Neutrophil (primary cell): Measurements from ENCODE around the gene CNTNAP5.

Source experiments
- H3K27ac ChIP-seq: fragments of 200-600 bp; sonication (generic); 2 replicates; pipeline ENCODE4 v1.5.1; 2016; ENCODE audit warnings: mild to moderate bottlenecking, moderate library complexity
- H3K27me3 ChIP-seq: fragments of 200-600 bp; sonication (generic); 2 replicates; pipeline ENCODE4 v1.6.0; 2016; ENCODE audit warnings: mild to moderate bottlenecking
- H3K36me3 ChIP-seq: fragments of 200-600 bp; sonication (generic); 2 replicates; pipeline ENCODE4 v1.5.1; 2017
- H3K4me1 ChIP-seq, 2 experiments: fragments of 200-600 bp in 1 of 2; sonication (generic) in 1 of 2; 1 replicate in 1 of 2; 2 replicates in 1 of 2; pipeline versions ENCODE4 v1.5.1 to v1.6.1; 2013 to 2016; ENCODE audit warnings: low read depth in 1 of 2, low read length in 1 of 2, mild to moderate bottlenecking in 1 of 2, moderate library complexity in 1 of 2; ENCODE audit not compliant: control insufficient read depth in 1 of 2, insufficient read depth in 1 of 2
- H3K4me3 ChIP-seq, 2 experiments: fragments of 200-600 bp in 1 of 2; sonication (generic) in 1 of 2; 1 replicate in 1 of 2; 2 replicates in 1 of 2; pipeline ENCODE4 v1.5.1; 2013 to 2016; ENCODE audit warnings: low read depth in 1 of 2, low read length in 1 of 2, mild to moderate bottlenecking in 1 of 2, moderate library complexity in 1 of 2
- H3K9me3 ChIP-seq: fragments of 200-600 bp; sonication (generic); 2 replicates; pipeline ENCODE4 v1.5.1; 2016
- CTCF ChIP-seq: fragments of 200-600 bp; sonication (generic); IDR thresholded peaks from 2 replicates; pipeline ENCODE4 v1.5.1; 2016; ENCODE audit warnings: antibody characterized with exemption

CNTNAP5 gene

GRCh38 chr2:124317628-124318027 lies 292.5 kb downstream of the CNTNAP5 start:
- TF ChIP-seq CTCF: no peak
- no peak overlapping the region for H3K4me3 ChIP-seq
- no peaks in the 10 kb centered on the region for H3K27me3 ChIP-seq
- no peaks in the 10 kb centered on the region for H3K4me1 ChIP-seq
- H3K9me3 ChIP-seq: no peaks in the 10 kb centered on the region
- H3K27ac ChIP-seq: no peak overlapping the region
- H3K36me3 ChIP-seq: no peaks in the 10 kb centered on the region

GRCh38 chr2:124318913-124319312 lies 293.8 kb downstream of the CNTNAP5 start:
- H3K4me1 ChIP-seq: no peaks in the 10 kb centered on the region
- TF ChIP-seq CTCF: no peak
- no peak overlapping the region for H3K4me3 ChIP-seq
- H3K36me3 ChIP-seq: no peaks in the 10 kb centered on the region
- H3K9me3 ChIP-seq: no peaks in the 10 kb centered on the region
- H3K27me3 ChIP-seq: no peaks in the 10 kb centered on the region
- no peak overlapping the region for H3K27ac ChIP-seq

GRCh38 chr2:124319577-124319976 lies 294.5 kb downstream of the CNTNAP5 start:
- Histone ChIP-seq H3K9me3 (no peaks in the 10 kb centered on the region), H3K4me1 (no peaks in the 10 kb centered on the region), H3K27me3 (no peaks in the 10 kb centered on the region), H3K27ac (no peak overlapping the region), H3K36me3 (no peaks in the 10 kb centered on the region), H3K4me3 (no peak overlapping the region)
- no peak for TF ChIP-seq CTCF

- no peaks in the 10 kb centered on the region for H3K36me3 ChIP-seq
- no peak overlapping the region for H3K4me3 ChIP-seq
- H3K27ac ChIP-seq: no peak overlapping the region
- H3K4me1 ChIP-seq: no peaks in the 10 kb centered on the region
- H3K9me3 ChIP-seq: no peaks in the 10 kb centered on the region
- no peak for TF ChIP-seq CTCF
- H3K27me3 ChIP-seq: no peaks in the 10 kb centered on the region
Measured at GRCh38 chr2:124320051-124320688, 295.1 kb downstream of the CNTNAP5 start.

- Histone ChIP-seq H3K4me1 (no peaks in the 10 kb centered on the region), H3K4me3 (no peak overlapping the region), H3K9me3 (no peaks in the 10 kb centered on the region), H3K27ac (no peak overlapping the region), H3K27me3 (no peaks in the 10 kb centered on the region), H3K36me3 (no peaks in the 10 kb centered on the region)
- TF ChIP-seq CTCF: no peak
Measured at GRCh38 chr2:124323321-124323720, 298.2 kb downstream of the CNTNAP5 start.
